NB4 (cell line): ENCODE data around the gene PPME1.

ENCODE experiments used
- DNase-seq: peaks from one replicate; pipeline ENCODE4 v3.0.0; 2010; ENCODE audit warnings: low read depth
- H3K4me3 ChIP-seq: one replicate; pipeline ENCODE4 v1.5.1; 2011; ENCODE audit warnings: mild to moderate bottlenecking, low read depth, low read length, moderate library complexity
- CTCF ChIP-seq: IDR thresholded peaks from one replicate; pipeline ENCODE4 v1.5.1; 2012; ENCODE audit warnings: low read depth, low read length
- MAX ChIP-seq: IDR thresholded peaks from 2 replicates; pipeline ENCODE4 v1.6.1; 2011; ENCODE audit warnings: low read depth, low read length
- MYC ChIP-seq: IDR thresholded peaks from 2 replicates; pipeline ENCODE4 v1.6.1; 2011; ENCODE audit warnings: low read depth, low read length
- POLR2A ChIP-seq: IDR thresholded peaks from 2 replicates; pipeline ENCODE4 v1.6.1; 2011; ENCODE audit warnings: mild to moderate bottlenecking; ENCODE audit not compliant: insufficient read length; ENCODE audit errors: extremely low read depth

PPME1 gene

GRCh38 chr11:74221816-74222215 is 50.7 kb downstream of the PPME1 start:
- DNase-seq, result no peak
- no peak overlapping the region for H3K4me3 ChIP-seq
- TF ChIP-seq MAX (no peak), CTCF (no peak), MYC (no peak), POLR2A (no peak)

GRCh38 chr11:74225565-74225964 is 54.5 kb downstream of the PPME1 start:
- DNase-seq, result no peak
- no peak overlapping the region for H3K4me3 ChIP-seq
- TF ChIP-seq CTCF (no peak), MAX (no peak), MYC (no peak), POLR2A (no peak)

DNA sequence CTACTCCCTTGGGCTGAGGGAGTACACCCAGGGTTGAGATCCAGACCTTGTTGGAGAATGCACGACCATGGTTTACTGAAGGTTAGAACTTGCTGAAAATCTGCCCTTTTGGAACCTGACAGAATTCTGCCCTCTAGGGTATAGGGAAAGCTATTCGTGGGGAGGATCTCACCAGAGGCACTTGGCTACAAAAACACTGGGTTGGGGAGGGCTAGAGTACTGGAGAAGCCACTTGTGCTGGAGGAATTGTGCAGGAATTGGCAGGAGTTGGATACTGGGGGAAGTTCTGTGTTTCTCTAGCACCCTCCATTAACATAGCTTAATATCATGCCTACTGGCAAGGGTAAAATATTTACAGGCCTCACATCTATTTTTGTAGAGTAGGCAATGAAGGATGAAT is 55.8 kb downstream of the PPME1 start:
- no peak for TF ChIP-seq MAX
- TF ChIP-seq POLR2A, result no peak
- no peak for TF ChIP-seq CTCF
- no peak for TF ChIP-seq MYC
- no peak for DNase-seq
- no peak overlapping the region for H3K4me3 ChIP-seq

GRCh38 chr11:74232311-74232950 is 61.3 kb downstream of the PPME1 start:
- no peak overlapping the region for H3K4me3 ChIP-seq
- TF ChIP-seq MYC, result no peak
- no peak for TF ChIP-seq MAX
- TF ChIP-seq POLR2A, result no peak
- no peak for TF ChIP-seq CTCF
- DNase-seq, result no peak

- no peak for DNase-seq
- H3K4me3 ChIP-seq, result no peak overlapping the region
- TF ChIP-seq MAX, result no peak
- no peak for TF ChIP-seq MYC
- TF ChIP-seq POLR2A, result no peak
- no peak for TF ChIP-seq CTCF
Measured at GRCh38 chr11:74233683-74234082, 62.6 kb downstream of the PPME1 start.
